ENCODE measurements around the gene APOD. TPM values are rescaled to one million over a fixed set of nuclear protein-coding genes. Genes with fewer than 3 reads are reported as not detected.
"Not testable (repeated sequence)": the region's sequence is repeated elsewhere in the genome, so short reads cannot be mapped to it uniquely, and the experiment has no call there.

The APOD gene
- total RNA-seq, 1 donor from 2014 or later: 92.5 TPM

GRCh38 chr3:195616681-195617080 is 32.9 kb upstream of the APOD start:
- Histone ChIP-seq H3K27ac (replicated peaks) (no peak overlapping the region), H3K27me3 (ENCODE audit: low read depth) (no peaks in the 10 kb centered on the region), H3K9me3 (replicated peaks) (no peaks in the 10 kb centered on the region), H3K4me3 (no peak overlapping the region), H3K36me3 (no peaks in the 10 kb centered on the region), H3K4me1 (no peaks in the 10 kb centered on the region)
- intact Hi-C loops (cut with micrococcal nuclease): no loop called here
- no peak for TF ChIP-seq CTCF (IDR thresholded peaks at IDR 0.05; ENCODE audit: borderline replicate concordance)
- DNase-seq: no peak

- H3K9me3 ChIP-seq (replicated peaks); H3K4me3 ChIP-seq; DNase-seq; H3K4me1 ChIP-seq; H3K36me3 ChIP-seq; H3K27me3 ChIP-seq (ENCODE audit: low read depth); intact Hi-C loops (cut with micrococcal nuclease); H3K27ac ChIP-seq (replicated peaks): not testable (repeated sequence)
Measured at GRCh38 chr3:195615952-195616537, 32.3 kb upstream of the APOD start.

GRCh38 chr3:195614672-195615504 is 31.1 kb upstream of the APOD start:
- intact Hi-C loops (cut with micrococcal nuclease); H3K9me3 ChIP-seq (replicated peaks); H3K36me3 ChIP-seq: not testable (repeated sequence)

GRCh38 chr3:195613468-195614069 is 29.8 kb upstream of the APOD start:
- no peaks in the 10 kb centered on the region for H3K36me3 ChIP-seq
- no peak overlapping the region for H3K4me3 ChIP-seq
- no peaks in the 10 kb centered on the region for H3K9me3 ChIP-seq (replicated peaks)
- TF ChIP-seq CTCF (IDR thresholded peaks at IDR 0.05; ENCODE audit: borderline replicate concordance): no peak
- no peak overlapping the region for H3K27ac ChIP-seq (replicated peaks)
- intact Hi-C loops (cut with micrococcal nuclease): no loop called here
- H3K27me3 ChIP-seq (ENCODE audit: low read depth): no peaks in the 10 kb centered on the region
- DNase-seq: no peak
- no peaks in the 10 kb centered on the region for H3K4me1 ChIP-seq

More at GRCh38 chr3:195614672-195615504, 31.1 kb upstream of the APOD start:
- H3K4me1 ChIP-seq; H3K27me3 ChIP-seq (ENCODE audit: low read depth); H3K27ac ChIP-seq (replicated peaks); H3K4me3 ChIP-seq; DNase-seq: not testable (repeated sequence)

GRCh38 chr3:195612075-195612800 is 28.5 kb upstream of the APOD start:
- Histone ChIP-seq H3K4me1 (no peaks in the 10 kb centered on the region), H3K27me3 (ENCODE audit: low read depth) (no peaks in the 10 kb centered on the region), H3K9me3 (replicated peaks) (peaks cover 9% of the 10 kb centered on the region), H3K36me3 (no peaks in the 10 kb centered on the region), H3K27ac (replicated peaks) (no peak overlapping the region), H3K4me3 (no peak overlapping the region)
- no peak for DNase-seq
- no peak for TF ChIP-seq CTCF (IDR thresholded peaks at IDR 0.05; ENCODE audit: borderline replicate concordance)
- intact Hi-C loops (cut with micrococcal nuclease): no loop called here

GRCh38 chr3:195609229-195609628 is 25.5 kb upstream of the APOD start:
- intact Hi-C loops (cut with micrococcal nuclease): loop anchor here (10.0 kb wide), 1 partner anchor 1954 kb away; no protein-coding TSS in a partner anchor
- Histone ChIP-seq H3K4me1 (no peaks in the 10 kb centered on the region), H3K4me3 (no peak overlapping the region), H3K9me3 (replicated peaks) (peaks cover 26% of the 10 kb centered on the region), H3K36me3 (no peaks in the 10 kb centered on the region), H3K27ac (replicated peaks) (no peak overlapping the region), H3K27me3 (ENCODE audit: low read depth) (no peaks in the 10 kb centered on the region)
- no peak for TF ChIP-seq CTCF (IDR thresholded peaks at IDR 0.05; ENCODE audit: borderline replicate concordance)
- no peak for DNase-seq

- Histone ChIP-seq H3K4me1 (peaks cover 17% of the 10 kb centered on the region), H3K9me3 (replicated peaks) (peaks cover 12% of the 10 kb centered on the region)
- not testable (repeated sequence) for H3K27me3 ChIP-seq (ENCODE audit: low read depth); DNase-seq; H3K27ac ChIP-seq (replicated peaks); H3K4me3 ChIP-seq; H3K36me3 ChIP-seq
- intact Hi-C loops (cut with micrococcal nuclease): loop anchor here (10.0 kb wide), 1 partner anchor 1947 kb away; no protein-coding TSS in a partner anchor
Measured at GRCh38 chr3:195601785-195602184, 18.0 kb upstream of the APOD start.

Data from left ventricle myocardium inferior (tissue), 1 donor.